ENCODE results near the gene TTLL1.

- no peak for TF ChIP-seq POLR2AphosphoS5 (IDR thresholded peaks at IDR 0.05; ENCODE audit: insufficient read depth in 1 of 2, low read depth in 1 of 2)
- TF ChIP-seq POLR2A (IDR thresholded peaks at IDR 0.05): no peak
- no peak for TF ChIP-seq CTCF (IDR thresholded peaks at IDR 0.05)
These were observed 3.3 kb downstream of the TTLL1 start for GRCh38 chr22:43085658-43086606.

Measured in vagina (tissue), 2 donors.